ENCODE results near the gene GNAL.
"Not testable (repeated sequence)": the region's sequence is repeated elsewhere in the genome, so short reads cannot be mapped to it uniquely, and the experiment has no call there.

GNAL gene

DNA sequence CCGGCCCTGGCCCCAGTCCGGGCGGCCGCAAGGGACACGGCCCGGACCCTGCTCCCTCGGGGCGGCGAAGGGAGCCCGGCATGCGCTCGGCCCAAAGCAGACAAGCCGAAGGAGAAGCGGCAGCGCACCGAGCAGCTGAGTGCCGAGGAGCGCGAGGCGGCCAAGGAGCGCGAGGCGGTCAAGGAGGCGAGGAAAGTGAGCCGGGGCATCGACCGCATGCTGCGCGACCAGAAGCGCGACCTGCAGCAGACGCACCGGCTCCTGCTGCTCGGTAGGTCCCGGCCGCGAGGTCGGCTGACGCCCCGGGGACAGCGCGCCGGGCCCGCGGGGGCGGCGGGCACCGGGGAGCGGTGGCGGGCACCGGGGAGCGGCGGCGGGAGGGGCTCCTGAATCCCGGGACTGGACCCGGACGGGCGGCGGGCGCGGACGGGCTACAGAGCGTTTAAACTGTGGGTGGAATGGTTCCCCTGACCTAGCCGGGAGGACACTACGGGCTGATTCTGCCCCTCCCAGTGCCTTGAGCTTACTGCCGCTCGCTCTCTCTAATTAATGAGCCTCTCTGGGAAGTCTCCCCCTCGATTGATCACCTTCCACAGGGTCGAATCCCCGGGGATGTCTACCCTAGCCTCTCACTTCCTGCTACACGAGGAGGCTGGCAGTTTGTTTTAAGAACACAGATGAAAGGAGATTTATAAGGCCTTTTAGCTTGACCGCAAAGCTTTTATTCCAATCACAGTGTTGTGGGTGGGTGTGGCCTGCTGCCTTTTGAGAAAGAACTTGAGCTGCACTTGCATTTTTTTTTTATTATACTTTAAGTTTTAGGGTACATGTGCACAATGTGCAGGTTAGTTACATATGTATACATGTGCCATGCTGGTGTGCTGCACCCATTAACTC, 853 bp downstream of the GNAL start:
- H3K14ac ChIP-seq (ENCODE audit: low read length in 2 of 2), result no peak overlapping the region
- no peak overlapping the region for H2BK15ac ChIP-seq (ENCODE audit: low read depth, poor library complexity, severe bottlenecking)
- H3K27ac ChIP-seq (ENCODE audit: low read length, poor library complexity, severe bottlenecking), result no peak overlapping the region
- H3K9ac ChIP-seq (ENCODE audit: low read length), result no peak overlapping the region
- H2BK12ac ChIP-seq (ENCODE audit: low read length in 2 of 2), result no peak overlapping the region
- H3K4me3 ChIP-seq (ENCODE audit: insufficient read depth in 1 of 2, low read depth in 1 of 2, low read length in 2 of 2), result peak overlapping the region; percentile 54 to 75
- no peak overlapping the region for H3K23ac ChIP-seq (ENCODE audit: low read length in 2 of 2)
- no peak overlapping the region for H4K8ac ChIP-seq (ENCODE audit: low read length)
- H3K27me3 ChIP-seq (ENCODE audit: control insufficient read depth in 1 of 2, insufficient read depth in 1 of 2, low read length in 2 of 2), result peaks cover 24 to 27% of the 10 kb centered on the region in 2 experiments
- peak overlapping the region; percentile 99 for H3K4me2 ChIP-seq (ENCODE audit: low read length, poor library complexity, severe bottlenecking)
- H2AK5ac ChIP-seq (ENCODE audit: low read length, severe bottlenecking), result no peak overlapping the region
- no peaks in the 10 kb centered on the region for H3K79me1 ChIP-seq (replicated peaks; ENCODE audit: low read length, poor library complexity, severe bottlenecking)
- no peak overlapping the region for H2BK120ac ChIP-seq (ENCODE audit: low read depth, low read length)
- under 1% methylated on average over 60 of the region's 72 CpGs for WGBS
- no peaks in the 10 kb centered on the region for H3K9me3 ChIP-seq (ENCODE audit: control insufficient read depth, low read length)
- no peak overlapping the region for H3K4ac ChIP-seq (ENCODE audit: low read depth in 1 of 2, low read length in 2 of 2)
- peak overlapping the region; percentile 26 to 70 for H3K18ac ChIP-seq (ENCODE audit: low read depth in 1 of 2, low read length in 2 of 2)
- peak overlapping the region; percentile 94 for H2AFZ ChIP-seq (ENCODE audit: low read depth, low read length)
- DNase-seq, result peak; percentile 46
- no peaks in the 10 kb centered on the region for H3K36me3 ChIP-seq (ENCODE audit: control insufficient read depth in 1 of 2, insufficient read depth in 2 of 2, low read depth in 1 of 2, low read length in 2 of 2)
- no peak overlapping the region for H4K91ac ChIP-seq (ENCODE audit: low read length)
- H2BK5ac ChIP-seq (ENCODE audit: low read depth, low read length, poor library complexity, severe bottlenecking), result no peak overlapping the region
- peaks cover 14% of the 10 kb centered on the region for H3K4me1 ChIP-seq (ENCODE audit: control insufficient read depth, insufficient read depth, low read depth, low read length)

DNA sequence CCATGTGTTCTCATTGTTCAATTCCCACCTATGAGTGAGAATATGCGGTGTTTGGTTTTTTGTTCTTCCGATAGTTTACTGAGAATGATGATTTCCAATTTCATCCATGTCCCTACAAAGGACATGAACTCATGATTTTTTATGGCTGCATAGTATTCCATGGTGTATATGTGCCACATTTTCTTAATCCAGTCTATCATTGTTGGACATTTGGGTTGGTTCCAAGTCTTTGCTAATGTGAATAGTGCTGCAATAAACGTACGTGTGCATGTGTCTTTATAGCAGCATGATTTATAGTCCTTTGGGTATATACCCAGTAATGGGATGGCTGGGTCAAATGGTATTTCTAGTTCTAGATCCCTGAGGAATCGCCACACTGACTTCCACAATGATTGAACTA, 1.6 kb downstream of the GNAL start:
- peaks cover 14% of the 10 kb centered on the region for H3K4me1 ChIP-seq (ENCODE audit: control insufficient read depth, insufficient read depth, low read depth, low read length)
- H3K27me3 ChIP-seq (ENCODE audit: control insufficient read depth in 1 of 2, insufficient read depth in 1 of 2, low read length in 2 of 2), result peaks cover 24 to 31% of the 10 kb centered on the region in 2 experiments
- H3K14ac ChIP-seq (ENCODE audit: low read length in 2 of 2); H3K9me3 ChIP-seq (ENCODE audit: control insufficient read depth, low read length); H3K4ac ChIP-seq (ENCODE audit: low read depth in 1 of 2, low read length in 2 of 2); H2BK5ac ChIP-seq (ENCODE audit: low read depth, low read length, poor library complexity, severe bottlenecking); H3K9ac ChIP-seq (ENCODE audit: low read length); H2AK5ac ChIP-seq (ENCODE audit: low read length, severe bottlenecking); H3K27ac ChIP-seq (ENCODE audit: low read length, poor library complexity, severe bottlenecking); H2BK15ac ChIP-seq (ENCODE audit: low read depth, poor library complexity, severe bottlenecking); H3K36me3 ChIP-seq (ENCODE audit: control insufficient read depth in 1 of 2, insufficient read depth in 2 of 2, low read depth in 1 of 2, low read length in 2 of 2); H3K4me2 ChIP-seq (ENCODE audit: low read length, poor library complexity, severe bottlenecking); DNase-seq; H4K8ac ChIP-seq (ENCODE audit: low read length); H4K91ac ChIP-seq (ENCODE audit: low read length); H2BK120ac ChIP-seq (ENCODE audit: low read depth, low read length); H3K79me1 ChIP-seq (replicated peaks; ENCODE audit: low read length, poor library complexity, severe bottlenecking); H2BK12ac ChIP-seq (ENCODE audit: low read length in 2 of 2); H3K18ac ChIP-seq (ENCODE audit: low read depth in 1 of 2, low read length in 2 of 2); H3K23ac ChIP-seq (ENCODE audit: low read length in 2 of 2); H3K4me3 ChIP-seq (ENCODE audit: insufficient read depth in 1 of 2, low read depth in 1 of 2, low read length in 2 of 2); H2AFZ ChIP-seq (ENCODE audit: low read depth, low read length): not testable (repeated sequence)
- WGBS, result no CpG with 5 or more reads among the region's 5 CpGs

DNA sequence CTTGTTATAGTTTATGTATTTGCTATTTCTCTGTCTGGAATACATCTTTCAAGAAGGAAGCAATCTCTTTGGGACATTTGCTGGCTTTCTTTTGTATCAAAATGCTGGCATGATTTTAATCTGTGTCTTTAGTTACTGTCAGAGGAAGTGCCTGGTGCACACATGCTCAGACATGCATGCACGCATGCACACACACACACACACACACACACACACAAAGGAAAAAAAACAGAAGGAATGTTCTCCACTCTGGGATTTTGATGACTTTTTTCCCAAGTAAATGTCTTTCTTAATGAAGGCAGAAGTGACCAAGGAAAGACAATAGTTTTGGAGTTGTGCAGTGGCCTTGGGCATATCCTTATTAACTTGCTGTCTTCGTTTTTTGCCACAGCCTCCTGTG, 6.7 kb downstream of the GNAL start:
- no peak overlapping the region for H2BK12ac ChIP-seq (ENCODE audit: low read length in 2 of 2)
- no peak overlapping the region for H2BK15ac ChIP-seq (ENCODE audit: low read depth, poor library complexity, severe bottlenecking)
- H3K4ac ChIP-seq (ENCODE audit: low read depth in 1 of 2, low read length in 2 of 2), result no peak overlapping the region
- peaks cover 11 to 29% of the 10 kb centered on the region in 2 experiments for H3K27me3 ChIP-seq (ENCODE audit: control insufficient read depth in 1 of 2, insufficient read depth in 1 of 2, low read length in 2 of 2)
- no peak for DNase-seq
- H2BK5ac ChIP-seq (ENCODE audit: low read depth, low read length, poor library complexity, severe bottlenecking), result no peak overlapping the region
- H3K36me3 ChIP-seq (ENCODE audit: control insufficient read depth in 1 of 2, insufficient read depth in 2 of 2, low read depth in 1 of 2, low read length in 2 of 2), result no peaks in the 10 kb centered on the region
- 95% methylated on average over 1 of the region's 2 CpGs for WGBS
- no peak overlapping the region for H3K4me2 ChIP-seq (ENCODE audit: low read length, poor library complexity, severe bottlenecking)
- H2AFZ ChIP-seq (ENCODE audit: low read depth, low read length), result no peak overlapping the region
- no peaks in the 10 kb centered on the region for H3K4me1 ChIP-seq (ENCODE audit: control insufficient read depth, insufficient read depth, low read depth, low read length)
- H3K4me3 ChIP-seq (ENCODE audit: insufficient read depth in 1 of 2, low read depth in 1 of 2, low read length in 2 of 2), result no peak overlapping the region
- H4K8ac ChIP-seq (ENCODE audit: low read length), result no peak overlapping the region
- no peak overlapping the region for H3K14ac ChIP-seq (ENCODE audit: low read length in 2 of 2)
- no peak overlapping the region for H2AK5ac ChIP-seq (ENCODE audit: low read length, severe bottlenecking)
- no peak overlapping the region for H4K91ac ChIP-seq (ENCODE audit: low read length)
- no peak overlapping the region for H2BK120ac ChIP-seq (ENCODE audit: low read depth, low read length)
- no peak overlapping the region for H3K18ac ChIP-seq (ENCODE audit: low read depth in 1 of 2, low read length in 2 of 2)
- no peaks in the 10 kb centered on the region for H3K9me3 ChIP-seq (ENCODE audit: control insufficient read depth, low read length)
- no peak overlapping the region for H3K23ac ChIP-seq (ENCODE audit: low read length in 2 of 2)
- H3K79me1 ChIP-seq (replicated peaks; ENCODE audit: low read length, poor library complexity, severe bottlenecking), result no peaks in the 10 kb centered on the region
- H3K27ac ChIP-seq (ENCODE audit: low read length, poor library complexity, severe bottlenecking), result no peak overlapping the region
- H3K9ac ChIP-seq (ENCODE audit: low read length), result no peak overlapping the region

DNA sequence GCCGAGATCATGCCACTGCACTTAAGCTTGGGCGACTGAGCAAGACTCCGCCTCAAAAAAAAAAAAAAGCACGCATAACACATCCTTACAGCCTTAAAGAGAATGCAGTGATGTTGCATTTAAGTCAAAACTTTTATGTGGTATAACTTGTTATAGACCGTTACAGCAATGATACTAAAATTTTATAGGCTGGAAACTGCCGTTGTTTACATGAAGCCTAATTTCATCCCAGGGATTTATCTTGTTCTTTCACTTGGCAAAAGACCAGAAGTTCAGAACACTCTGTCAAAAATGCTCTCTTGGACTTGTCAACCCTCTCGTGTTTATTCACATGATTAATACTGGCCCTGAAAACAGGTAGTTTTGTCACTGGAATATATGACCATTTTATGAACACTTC, 7.4 kb downstream of the GNAL start:
- Histone ChIP-seq H3K4me2 (ENCODE audit: low read length, poor library complexity, severe bottlenecking) (no peak overlapping the region), H3K4me1 (ENCODE audit: control insufficient read depth, insufficient read depth, low read depth, low read length) (no peaks in the 10 kb centered on the region), H3K9me3 (ENCODE audit: control insufficient read depth, low read length) (no peaks in the 10 kb centered on the region), H3K27ac (ENCODE audit: low read length, poor library complexity, severe bottlenecking) (no peak overlapping the region), H3K18ac (ENCODE audit: low read depth in 1 of 2, low read length in 2 of 2) (no peak overlapping the region), H2AK5ac (ENCODE audit: low read length, severe bottlenecking) (no peak overlapping the region), H3K79me1 (replicated peaks; ENCODE audit: low read length, poor library complexity, severe bottlenecking) (no peaks in the 10 kb centered on the region), H3K4ac (ENCODE audit: low read depth in 1 of 2, low read length in 2 of 2) (no peak overlapping the region), H2AFZ (ENCODE audit: low read depth, low read length) (no peak overlapping the region), H2BK12ac (ENCODE audit: low read length in 2 of 2) (no peak overlapping the region), H3K9ac (ENCODE audit: low read length) (no peak overlapping the region), H2BK15ac (ENCODE audit: low read depth, poor library complexity, severe bottlenecking) (no peak overlapping the region), H4K8ac (ENCODE audit: low read length) (no peak overlapping the region), H3K23ac (ENCODE audit: low read length in 2 of 2) (no peak overlapping the region), H4K91ac (ENCODE audit: low read length) (no peak overlapping the region), H2BK120ac (ENCODE audit: low read depth, low read length) (no peak overlapping the region), H3K4me3 (ENCODE audit: insufficient read depth in 1 of 2, low read depth in 1 of 2, low read length in 2 of 2) (no peak overlapping the region), H3K36me3 (ENCODE audit: control insufficient read depth in 1 of 2, insufficient read depth in 2 of 2, low read depth in 1 of 2, low read length in 2 of 2) (no peaks in the 10 kb centered on the region), H2BK5ac (ENCODE audit: low read depth, low read length, poor library complexity, severe bottlenecking) (no peak overlapping the region), H3K27me3 (ENCODE audit: control insufficient read depth in 1 of 2, insufficient read depth in 1 of 2, low read length in 2 of 2) (peaks cover 11 to 34% of the 10 kb centered on the region in 2 experiments), H3K14ac (ENCODE audit: low read length in 2 of 2) (no peak overlapping the region)
- DNase-seq, result no peak
- WGBS, result 94% methylated on average over 2 of the region's 7 CpGs

All from mesenchymal stem cell (in vitro differentiated cells and primary cell).